Liver (tissue), 9 donors: ENCODE results near the gene DHRS12. TPM values are rescaled to one million over a fixed set of nuclear protein-coding genes. Genes with fewer than 3 reads are reported as not detected.

Experiments
- DNase-seq: peaks from one replicate; pipeline ENCODE4 v3.0.0-alpha.2; 2017; ENCODE audit warnings: low spot score
- H3K27ac ChIP-seq, 2 donors: one replicate each; pipeline ENCODE4 v1.7.0; 2013; ENCODE audit warnings: inconsistent platforms in 2 of 2, low read length in 2 of 2, control low read depth in 1 of 2, low read depth in 1 of 2, mild to moderate bottlenecking in 1 of 2
- H3K27me3 ChIP-seq, 4 donors: one replicate each; pipeline versions ENCODE4 v1.6.1 to v1.7.0; 2013; ENCODE audit warnings: low read length in 3 of 4, inconsistent platforms in 1 of 4, mild to moderate bottlenecking in 1 of 4, moderate library complexity in 1 of 4; ENCODE audit not compliant: control insufficient read depth in 4 of 4, insufficient read depth in 4 of 4
- H3K36me3 ChIP-seq, 4 donors: one replicate each; pipeline versions ENCODE4 v1.6.1 to v1.7.0; 2013; ENCODE audit warnings: low read length in 3 of 4, mild to moderate bottlenecking in 3 of 4, low read depth in 1 of 4, moderate library complexity in 1 of 4; ENCODE audit not compliant: control insufficient read depth in 4 of 4, insufficient read depth in 3 of 4
- H3K4me1 ChIP-seq, 4 donors: one replicate each; pipeline versions ENCODE4 v1.6.1 to v1.7.0; 2013; ENCODE audit warnings: low read length in 3 of 4, mild to moderate bottlenecking in 3 of 4, moderate library complexity in 1 of 4; ENCODE audit not compliant: control insufficient read depth in 4 of 4, insufficient read depth in 4 of 4
- H3K4me3 ChIP-seq, 3 donors: one replicate each; pipeline versions ENCODE4 v1.6.1 to v1.7.0; 2013; ENCODE audit warnings: low read length in 3 of 3, control low read depth in 1 of 3, low read depth in 1 of 3, mild to moderate bottlenecking in 1 of 3
- H3K9ac ChIP-seq, 2 donors: one replicate each; pipeline ENCODE4 v1.7.0; 2013; ENCODE audit warnings: low read length in 2 of 2, mild to moderate bottlenecking in 2 of 2, moderate library complexity in 2 of 2, control low read depth in 1 of 2, low read depth in 1 of 2
- H3K9me3 ChIP-seq, 4 donors: one replicate each; pipeline versions ENCODE4 v1.6.1 to v1.7.0; 2013; ENCODE audit warnings: low read length in 3 of 4; ENCODE audit not compliant: control insufficient read depth in 4 of 4
- EGR1 ChIP-seq, 2 donors: IDR thresholded peaks; 2 replicates each; pipeline ENCODE4 v1.6.1; 2016 to 2018; ENCODE audit warnings: antibody characterized with exemption in 2 of 2, low read depth in 2 of 2
- FOXA1 ChIP-seq: IDR thresholded peaks from 2 replicates; pipeline ENCODE4 v1.6.1; 2016; ENCODE audit warnings: antibody characterized with exemption
- FOXA2 ChIP-seq: IDR thresholded peaks from 2 replicates; pipeline ENCODE4 v1.6.1; 2016; ENCODE audit warnings: antibody characterized with exemption
- GABPA ChIP-seq, 2 donors: IDR thresholded peaks in 1 of 2; conservative IDR thresholded peaks in 1 of 2; 2 replicates each; pipeline ENCODE4 v1.6.1; 2016; ENCODE audit warnings: antibody characterized with exemption in 2 of 2, mild to moderate bottlenecking in 1 of 2, moderate library complexity in 1 of 2
- HNF4A ChIP-seq, 2 donors: conservative IDR thresholded peaks; 2 replicates each; pipeline ENCODE4 v1.6.1; 2016; ENCODE audit warnings: antibody characterized with exemption in 2 of 2, mild to moderate bottlenecking in 2 of 2
- HNF4G ChIP-seq: IDR thresholded peaks from 2 replicates; pipeline ENCODE4 v1.6.1; 2016; ENCODE audit warnings: antibody characterized with exemption
- JUND ChIP-seq, 2 donors: IDR thresholded peaks; 2 replicates each; pipeline ENCODE4 v1.6.1; 2016; ENCODE audit warnings: antibody characterized with exemption in 2 of 2
- NR2F2 ChIP-seq: IDR thresholded peaks from 2 replicates; pipeline ENCODE4 v1.6.1; 2016; ENCODE audit warnings: antibody characterized with exemption
- RAD21 ChIP-seq, 2 donors: IDR thresholded peaks; 2 replicates each; pipeline ENCODE4 v1.6.1; 2016; ENCODE audit warnings: antibody characterized with exemption in 2 of 2, mild to moderate bottlenecking in 2 of 2
- RXRA ChIP-seq, 2 donors: IDR thresholded peaks; 2 replicates each; pipeline ENCODE4 v1.6.1; 2017 to 2018; ENCODE audit warnings: antibody characterized with exemption in 2 of 2, mild to moderate bottlenecking in 1 of 2
- SP1 ChIP-seq: IDR thresholded peaks from 2 replicates; pipeline ENCODE4 v1.6.1; 2018; ENCODE audit warnings: antibody characterized with exemption, mild to moderate bottlenecking
- TAF1 ChIP-seq: conservative IDR thresholded peaks from 2 replicates; pipeline ENCODE4 v1.6.1; 2016; ENCODE audit warnings: antibody characterized with exemption, mild to moderate bottlenecking
- YY1 ChIP-seq: IDR thresholded peaks from 2 replicates; pipeline ENCODE4 v1.6.1; 2016; ENCODE audit warnings: antibody characterized with exemption, mild to moderate bottlenecking
- WGBS: extraction: QIAGEN DNeasy Blood & Tissue Kit; methylation state at CpG from one replicate; pipeline ENCODE4 v1.1.7; 2013; 5-methylcytosine and 5-hydroxymethylcytosine counted together
- polyA plus RNA-seq, 2 donors: library from polyadenylated mRNA; stranded (reverse) in 1 of 2; unstranded in 1 of 2; fragments of 200-250 nt in 1 of 2; fragments of >200 nt in 1 of 2; fragmentation: Nextera tagmentation in 1 of 2; extraction: Ambion mirVana in 1 of 2; gene quantifications; one replicate each; pipeline versions ENCODE4 v1.2.1 to v1.2.3, GENCODE V29; 2013 to 2015
- total RNA-seq, 2 donors: library from RNA; depleted of rRNA; stranded (reverse); fragments of >200 nt; gene quantifications; one replicate each; pipeline ENCODE4 v1.2.3, GENCODE V29; 2014
- TF ChIP-seq, protein P1 (sequence below): IDR thresholded peaks from 2 replicates; pipeline ENCODE4 v1.6.1; 2016; ENCODE audit warnings: antibody characterized with exemption
- TF ChIP-seq, protein P2 (sequence below): IDR thresholded peaks from 2 replicates; pipeline ENCODE4 v1.6.1; 2016; ENCODE audit warnings: antibody characterized with exemption
- TF ChIP-seq, protein P3 (sequence below): IDR thresholded peaks from 2 replicates; pipeline ENCODE4 v1.6.1; 2016; ENCODE audit warnings: antibody characterized with exemption
- TF ChIP-seq, protein P4 (sequence below): fragments of 150-350 bp; IDR thresholded peaks from 2 replicates; pipeline ENCODE4 v1.5.1; 2017; ENCODE audit warnings: improper control_type of control experiment, low read depth, low read length; ENCODE audit not compliant: missing input control
- donor health status: healthy.
- donor health status: healthy.
- donor health status: healthy.
- donor health status: healthy.
- donor health status: healthy.

Gene DHRS12
- total and polyA plus RNA-seq, 4 donors: 6.5 to 15.5 (median 9.3) TPM

DNA sequence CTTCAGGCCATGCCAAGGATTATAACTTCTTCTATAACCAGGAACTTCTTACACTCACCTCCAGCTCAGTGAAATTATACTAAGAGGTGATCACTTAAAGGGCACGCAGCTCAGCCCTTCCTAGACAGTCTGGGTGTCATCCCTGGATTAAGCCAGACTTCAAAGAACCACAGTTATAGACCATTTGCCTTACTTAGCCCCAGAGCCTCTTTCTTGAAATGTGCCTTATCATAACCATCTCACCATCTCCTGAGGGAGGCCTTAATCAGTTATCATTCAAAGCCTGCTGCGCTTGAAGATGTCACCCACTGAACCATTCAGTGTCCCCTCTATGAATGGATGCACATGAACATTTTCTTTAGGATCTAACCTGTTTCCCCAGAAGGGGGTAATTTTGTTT is 10.1 kb upstream of the DHRS12 start:
- peaks cover 0 to 13% (median 4%) of the 10 kb centered on the region in 4 donors for H3K4me1 ChIP-seq
- TF ChIP-seq GABPA (IDR thresholded peaks at IDR 0.05 in 1 of 2, conservative IDR thresholded peaks at IDR 0.05 in 1 of 2): no peak
- TF ChIP-seq, protein P1, sequence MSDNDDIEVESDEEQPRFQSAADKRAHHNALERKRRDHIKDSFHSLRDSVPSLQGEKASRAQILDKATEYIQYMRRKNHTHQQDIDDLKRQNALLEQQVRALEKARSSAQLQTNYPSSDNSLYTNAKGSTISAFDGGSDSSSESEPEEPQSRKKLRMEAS: no peak
- no peak for TF ChIP-seq JUND (IDR thresholded peaks at IDR 0.05)
- no peak for TF ChIP-seq EGR1 (IDR thresholded peaks at IDR 0.05; ENCODE audit: low read depth in 2 of 2)
- TF ChIP-seq NR2F2: no peak
- DNase-seq: no peak
- H3K4me3 ChIP-seq: no peak overlapping the region
- 98% methylated on average over 2 of the region's 2 CpGs for WGBS
- H3K27me3 ChIP-seq: no peaks in the 10 kb centered on the region
- no peaks in the 10 kb centered on the region for H3K9me3 ChIP-seq
- H3K36me3 ChIP-seq: no peaks in the 10 kb centered on the region
- H3K27ac ChIP-seq: no peak overlapping the region
- H3K9ac ChIP-seq: no peak overlapping the region

DNA sequence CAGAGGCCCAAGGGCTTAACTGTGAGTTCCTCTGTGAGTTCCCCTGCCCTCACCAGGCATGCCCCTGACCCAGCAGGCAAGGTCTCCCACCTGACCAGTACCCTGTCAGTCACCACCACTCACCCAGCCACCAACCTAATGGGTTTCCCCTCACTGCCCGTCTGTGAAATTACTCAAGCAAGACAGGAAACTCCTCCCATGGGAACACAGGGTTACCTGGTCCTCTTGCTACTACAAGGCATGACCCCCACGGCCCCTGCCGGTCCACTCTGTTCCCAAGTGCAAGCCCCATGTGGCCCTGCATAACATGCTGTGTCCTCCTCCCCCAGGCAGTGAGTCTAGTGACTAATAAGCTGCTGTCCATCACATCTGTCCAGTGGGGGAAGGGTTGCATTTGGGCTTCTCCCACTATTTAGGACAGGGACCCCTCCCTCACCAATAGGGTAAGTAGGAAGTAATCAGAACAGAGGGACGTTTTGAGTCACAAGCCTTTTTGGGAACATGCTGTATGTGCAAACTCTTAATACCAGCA is 8.0 kb upstream of the DHRS12 start:
- Histone ChIP-seq H3K4me3 (no peak overlapping the region), H3K27ac (no peak overlapping the region), H3K4me1 (peaks cover 0 to 13% (median 4%) of the 10 kb centered on the region in 4 donors), H3K9ac (no peak overlapping the region), H3K36me3 (no peaks in the 10 kb centered on the region), H3K27me3 (no peaks in the 10 kb centered on the region), H3K9me3 (no peaks in the 10 kb centered on the region)
- WGBS: 71% methylated on average over 4 of the region's 4 CpGs
- DNase-seq: no peak
- TF ChIP-seq FOXA1 (no peak), SP1 (no peak), TAF1 (no peak), HNF4G (no peak), RAD21 (IDR thresholded peaks at IDR 0.05) (no peak), NR2F2 (no peak), JUND (IDR thresholded peaks at IDR 0.05) (no peak), EGR1 (IDR thresholded peaks at IDR 0.05; ENCODE audit: low read depth in 2 of 2) (no peak), FOXA2 (no peak), RXRA (IDR thresholded peaks at IDR 0.05) (no peak), GABPA (IDR thresholded peaks at IDR 0.05 in 1 of 2, conservative IDR thresholded peaks at IDR 0.05 in 1 of 2) (no peak), YY1 (no peak), HNF4A (conservative IDR thresholded peaks at IDR 0.05) (no peak)
- TF ChIP-seq, protein P2, sequence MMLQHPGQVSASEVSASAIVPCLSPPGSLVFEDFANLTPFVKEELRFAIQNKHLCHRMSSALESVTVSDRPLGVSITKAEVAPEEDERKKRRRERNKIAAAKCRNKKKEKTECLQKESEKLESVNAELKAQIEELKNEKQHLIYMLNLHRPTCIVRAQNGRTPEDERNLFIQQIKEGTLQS: no peak
- TF ChIP-seq, protein P3, sequence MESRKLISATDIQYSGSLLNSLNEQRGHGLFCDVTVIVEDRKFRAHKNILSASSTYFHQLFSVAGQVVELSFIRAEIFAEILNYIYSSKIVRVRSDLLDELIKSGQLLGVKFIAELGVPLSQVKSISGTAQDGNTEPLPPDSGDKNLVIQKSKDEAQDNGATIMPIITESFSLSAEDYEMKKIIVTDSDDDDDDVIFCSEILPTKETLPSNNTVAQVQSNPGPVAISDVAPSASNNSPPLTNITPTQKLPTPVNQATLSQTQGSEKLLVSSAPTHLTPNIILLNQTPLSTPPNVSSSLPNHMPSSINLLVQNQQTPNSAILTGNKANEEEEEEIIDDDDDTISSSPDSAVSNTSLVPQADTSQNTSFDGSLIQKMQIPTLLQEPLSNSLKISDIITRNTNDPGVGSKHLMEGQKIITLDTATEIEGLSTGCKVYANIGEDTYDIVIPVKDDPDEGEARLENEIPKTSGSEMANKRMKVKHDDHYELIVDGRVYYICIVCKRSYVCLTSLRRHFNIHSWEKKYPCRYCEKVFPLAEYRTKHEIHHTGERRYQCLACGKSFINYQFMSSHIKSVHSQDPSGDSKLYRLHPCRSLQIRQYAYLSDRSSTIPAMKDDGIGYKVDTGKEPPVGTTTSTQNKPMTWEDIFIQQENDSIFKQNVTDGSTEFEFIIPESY: no peak
- TF ChIP-seq, protein P1: no peak
- TF ChIP-seq, protein P4, sequence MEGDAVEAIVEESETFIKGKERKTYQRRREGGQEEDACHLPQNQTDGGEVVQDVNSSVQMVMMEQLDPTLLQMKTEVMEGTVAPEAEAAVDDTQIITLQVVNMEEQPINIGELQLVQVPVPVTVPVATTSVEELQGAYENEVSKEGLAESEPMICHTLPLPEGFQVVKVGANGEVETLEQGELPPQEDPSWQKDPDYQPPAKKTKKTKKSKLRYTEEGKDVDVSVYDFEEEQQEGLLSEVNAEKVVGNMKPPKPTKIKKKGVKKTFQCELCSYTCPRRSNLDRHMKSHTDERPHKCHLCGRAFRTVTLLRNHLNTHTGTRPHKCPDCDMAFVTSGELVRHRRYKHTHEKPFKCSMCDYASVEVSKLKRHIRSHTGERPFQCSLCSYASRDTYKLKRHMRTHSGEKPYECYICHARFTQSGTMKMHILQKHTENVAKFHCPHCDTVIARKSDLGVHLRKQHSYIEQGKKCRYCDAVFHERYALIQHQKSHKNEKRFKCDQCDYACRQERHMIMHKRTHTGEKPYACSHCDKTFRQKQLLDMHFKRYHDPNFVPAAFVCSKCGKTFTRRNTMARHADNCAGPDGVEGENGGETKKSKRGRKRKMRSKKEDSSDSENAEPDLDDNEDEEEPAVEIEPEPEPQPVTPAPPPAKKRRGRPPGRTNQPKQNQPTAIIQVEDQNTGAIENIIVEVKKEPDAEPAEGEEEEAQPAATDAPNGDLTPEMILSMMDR: no peak
